ENCODE measurements around the gene MSI2. TPM values are rescaled to one million over a fixed set of nuclear protein-coding genes. Genes with fewer than 3 reads are reported as not detected.
A peak's percentile ranks its signal among the peaks of the same experiment; 100 is the strongest.

MSI2 gene
- total RNA-seq, 2 experiments from 2014 or later, result 59.6 to 61.7 TPM

GRCh38 chr17:57601143-57601735 lies 344.9 kb downstream of the MSI2 start:
- Mint-ChIP-seq H3K36me3 (ENCODE audit: low read depth) (peaks cover 16% of the 10 kb centered on the region), H3K9me3 (no peaks in the 10 kb centered on the region)
- POLR2A ChIA-PET, result interaction anchor here (0.5 to 0.9 kb wide), 3 partner anchors 70 to 141 kb away, joined by 3 read pairs; no protein-coding TSS in a partner anchor

DNA sequence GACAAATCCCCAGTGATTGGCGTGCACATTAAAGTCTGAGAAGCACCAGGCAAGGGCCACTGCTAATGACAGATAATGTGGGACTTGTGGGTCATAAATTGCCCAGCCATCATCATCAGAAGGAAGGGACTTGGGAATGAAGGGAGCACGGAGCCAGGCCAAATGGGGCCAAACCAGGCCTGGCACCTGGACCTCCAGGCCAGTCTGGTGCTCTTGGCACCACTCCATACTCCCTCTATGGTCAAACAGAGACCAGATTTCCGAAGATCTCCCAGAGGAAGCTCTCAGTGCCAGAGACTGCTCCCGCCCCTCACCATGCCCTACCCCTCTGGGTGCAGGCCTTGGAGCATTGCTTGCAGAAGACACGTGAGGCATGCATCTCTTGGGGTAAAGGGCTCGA lies 346.6 kb downstream of the MSI2 start:
- H3K9me3 Mint-ChIP-seq, result no peaks in the 10 kb centered on the region
- DNase-seq (no peak), ATAC-seq (no peak)
- ChIA-PET POLR2A (interaction anchor here (1.0 kb wide), 1 partner anchor 12 kb away, joined by 3 read pairs; no protein-coding TSS in a partner anchor), CTCF (interaction anchor here (1.6 to 6.0 kb wide), 3 partner anchors 69 to 360 kb away, joined by 4 to 67 read pairs (median 9); no protein-coding TSS in a partner anchor)
- H3K4me1 Mint-ChIP-seq (ENCODE audit: low read depth), result peaks cover 98% of the 10 kb centered on the region
- intact Hi-C loops (cut with micrococcal nuclease), result loop anchor here (5.0 to 10.0 kb wide), 3 partner anchors 69 to 146 kb away; partner anchors contain the start of gene CCDC182
- peaks cover 14% of the 10 kb centered on the region for H3K36me3 Mint-ChIP-seq (ENCODE audit: low read depth)
- no peak overlapping the region for H3K4me3 Mint-ChIP-seq
- no peaks in the 10 kb centered on the region for H3K27me3 Mint-ChIP-seq
- peak overlapping the region; percentile 93 for H3K27ac Mint-ChIP-seq
- TF ChIP-seq CTCF (IDR thresholded peaks at IDR 0.05), result no peak

More at GRCh38 chr17:57601143-57601735, 344.9 kb downstream of the MSI2 start:
- CTCF ChIA-PET, result interaction anchor here (0.8 to 6.0 kb wide), 5 partner anchors 21 to 358 kb away, joined by 3 to 67 read pairs (median 5); no protein-coding TSS in a partner anchor
- TF ChIP-seq CTCF (IDR thresholded peaks at IDR 0.05), result no peak
- Mint-ChIP-seq H3K4me1 (ENCODE audit: low read depth) (peaks cover 95% of the 10 kb centered on the region), H3K27ac (peak overlapping the region; percentile 95), H3K27me3 (no peaks in the 10 kb centered on the region), H3K4me3 (no peak overlapping the region)
- DNase-seq, result peak; percentile 74
- peak; percentile 17 for ATAC-seq
- intact Hi-C loops (cut with micrococcal nuclease), result loop anchor here (5.0 to 10.0 kb wide), 3 partner anchors 71 to 144 kb away; partner anchors contain the start of gene CCDC182

DNA sequence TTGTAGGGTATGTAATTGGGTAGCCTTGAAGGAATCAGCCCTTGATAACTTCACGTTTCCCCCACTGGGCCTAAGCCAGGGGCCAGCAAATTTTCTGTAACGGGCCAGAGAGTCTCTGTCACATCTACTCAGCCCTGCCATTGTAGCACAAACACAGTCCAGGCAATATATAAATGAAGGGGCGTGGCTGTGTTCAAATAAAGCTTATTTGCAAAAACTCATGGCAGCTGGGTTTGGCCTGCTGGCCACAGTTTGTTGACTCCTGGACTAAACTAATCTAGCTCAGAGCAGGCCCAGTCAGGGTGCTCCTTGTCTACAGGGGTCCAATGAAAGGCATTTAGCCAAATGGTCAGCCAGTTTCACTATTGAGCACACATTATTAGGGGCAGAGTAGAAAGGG lies 347.2 kb downstream of the MSI2 start:
- intact Hi-C loops (cut with micrococcal nuclease), result loop anchor here (5.0 to 10.0 kb wide), 3 partner anchors 69 to 146 kb away; partner anchors contain the start of gene CCDC182
- Mint-ChIP-seq H3K4me1 (ENCODE audit: low read depth) (peaks cover 95% of the 10 kb centered on the region), H3K9me3 (no peaks in the 10 kb centered on the region), H3K27ac (peak overlapping the region; percentile 93), H3K4me3 (peak overlapping the region; percentile 40), H3K27me3 (no peaks in the 10 kb centered on the region), H3K36me3 (ENCODE audit: low read depth) (peaks cover 10% of the 10 kb centered on the region)
- no peak for TF ChIP-seq CTCF (IDR thresholded peaks at IDR 0.05)
- ChIA-PET POLR2A (interaction anchor here (1.0 kb wide), 1 partner anchor 12 kb away, joined by 3 read pairs; no protein-coding TSS in a partner anchor), CTCF (interaction anchor here (0.6 to 1.7 kb wide), 3 partner anchors 68 to 361 kb away, joined by 3 to 9 read pairs (median 4); no protein-coding TSS in a partner anchor)
- DNase-seq (no peak), ATAC-seq (no peak)

- H3K36me3 Mint-ChIP-seq (ENCODE audit: low read depth), result peaks cover 10% of the 10 kb centered on the region
- H3K4me1 Mint-ChIP-seq (ENCODE audit: low read depth), result peaks cover 91% of the 10 kb centered on the region
- DNase-seq (peak; percentile 96), ATAC-seq (peak; percentile 60)
- no peak for TF ChIP-seq CTCF (IDR thresholded peaks at IDR 0.05)
- intact Hi-C loops (cut with micrococcal nuclease), result loop anchor here (5.0 to 10.0 kb wide), 3 partner anchors 68 to 147 kb away; partner anchors contain the start of gene CCDC182
- H3K4me3 Mint-ChIP-seq, result peak overlapping the region; percentile 40
- no peaks in the 10 kb centered on the region for H3K9me3 Mint-ChIP-seq
- POLR2A ChIA-PET, result interaction anchor here (1.0 to 1.5 kb wide), 3 partner anchors 11 to 68 kb away, joined by 3 to 4 read pairs (median 4); no protein-coding TSS in a partner anchor
- CTCF ChIA-PET, result interaction anchor here (0.6 to 1.7 kb wide), 4 partner anchors 68 to 361 kb away, joined by 3 to 9 read pairs (median 4); no protein-coding TSS in a partner anchor
- H3K27me3 Mint-ChIP-seq, result no peaks in the 10 kb centered on the region
- H3K27ac Mint-ChIP-seq, result peak overlapping the region; percentile 93
Measured at GRCh38 chr17:57603978-57604377, 347.7 kb downstream of the MSI2 start.

Measured in activated CD8-positive, alpha-beta T cell treated with anti-CD3 and anti-CD28 coated beads for 36 hours (primary cell).